SK-N-MC (cell line): ENCODE measurements around the gene GLCE.

ENCODE experiments used
- EZH2 ChIP-seq: fragments of 200-600 bp; sonication (generic); IDR thresholded peaks from one replicate; pipeline ENCODE4 v1.6.1; 2017; ENCODE audit warnings: antibody characterized with exemption
- FOXP2 ChIP-seq: optimal IDR thresholded peaks from 2 replicates; pipeline ENCODE3; 2011; ENCODE audit warnings: mild to moderate bottlenecking, moderate library complexity; ENCODE audit not compliant: insufficient read depth; ENCODE audit errors: extremely low read length, control extremely low read depth
- POLR2AphosphoS5 ChIP-seq: IDR thresholded peaks from 2 replicates; pipeline ENCODE4 v1.6.1; 2012; ENCODE audit warnings: mild to moderate bottlenecking, low read depth, low read length, borderline replicate concordance

DNA sequence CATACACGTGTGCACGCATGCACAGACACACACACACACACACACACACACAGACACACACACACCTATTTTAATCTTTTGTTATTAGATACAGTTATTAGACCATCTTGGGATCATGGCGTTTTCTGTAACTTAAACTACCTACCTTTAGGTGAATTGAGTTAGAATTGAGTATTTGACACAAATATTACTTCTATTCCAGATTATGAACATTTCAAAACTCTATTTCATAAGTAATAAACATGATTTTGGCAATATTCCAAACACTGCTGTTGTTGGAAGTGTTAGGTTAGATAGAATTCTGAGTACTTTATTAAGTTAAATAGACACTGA is 65.6 kb downstream of the GLCE start:
- TF ChIP-seq EZH2 (no peak), POLR2AphosphoS5 (no peak), FOXP2 (no peak)
